ENCODE measurements around the gene CACNA2D1.

Gene CACNA2D1

GRCh38 chr7:82410461-82410860, 33.1 kb downstream of the CACNA2D1 start:
- no peak for TF ChIP-seq CTCF (IDR thresholded peaks at IDR 0.05)
- Histone ChIP-seq H3K27ac (no peak overlapping the region), H3K4me3 (no peak overlapping the region)
- DNase-seq (ENCODE audit: low spot score) = no peak

- TF ChIP-seq CTCF (IDR thresholded peaks at IDR 0.05) = no peak
- H3K4me3 ChIP-seq = no peak overlapping the region
- no peak for DNase-seq (ENCODE audit: low spot score)
- no peak overlapping the region for H3K27ac ChIP-seq
These were observed 36.6 kb downstream of the CACNA2D1 start for GRCh38 chr7:82406937-82407336.

- no peak for DNase-seq (ENCODE audit: low spot score)
- TF ChIP-seq CTCF (IDR thresholded peaks at IDR 0.05) = no peak
- no peak overlapping the region for H3K4me3 ChIP-seq
- no peak overlapping the region for H3K27ac ChIP-seq
These were observed 38.3 kb downstream of the CACNA2D1 start for GRCh38 chr7:82405301-82405700.

GRCh38 chr7:82404652-82405051, 38.9 kb downstream of the CACNA2D1 start:
- no peak for TF ChIP-seq CTCF (IDR thresholded peaks at IDR 0.05)
- DNase-seq (ENCODE audit: low spot score) = no peak
- Histone ChIP-seq H3K4me3 (no peak overlapping the region), H3K27ac (no peak overlapping the region)

GRCh38 chr7:82404094-82404493, 39.5 kb downstream of the CACNA2D1 start:
- Histone ChIP-seq H3K4me3 (no peak overlapping the region), H3K27ac (no peak overlapping the region)
- TF ChIP-seq CTCF (IDR thresholded peaks at IDR 0.05) = no peak
- DNase-seq (ENCODE audit: low spot score) = no peak

GRCh38 chr7:82397879-82398524, 45.6 kb downstream of the CACNA2D1 start:
- no peak for DNase-seq (ENCODE audit: low spot score)
- H3K4me3 ChIP-seq = no peak overlapping the region
- TF ChIP-seq CTCF (IDR thresholded peaks at IDR 0.05) = no peak

GRCh38 chr7:82396343-82396742, 47.2 kb downstream of the CACNA2D1 start:
- H3K27ac ChIP-seq = no peak overlapping the region
- no peak for DNase-seq (ENCODE audit: low spot score)
- TF ChIP-seq CTCF (IDR thresholded peaks at IDR 0.05) = no peak

More at GRCh38 chr7:82397879-82398524, 45.6 kb downstream of the CACNA2D1 start:
- no peak overlapping the region for H3K27ac ChIP-seq

More at GRCh38 chr7:82396343-82396742, 47.2 kb downstream of the CACNA2D1 start:
- H3K4me3 ChIP-seq = no peak overlapping the region

Measured in coronary artery (tissue), 2 donors.